Natural killer cell treated with Interleukin-12 subunit alpha and Interleukin-12 subunit beta and Interleukin-15 and Interleukin-18, amount 100 ng/mL, for 72 hours (primary cell): Measurements from ENCODE around the gene KISS1R. TPM values are rescaled to one million over a fixed set of nuclear protein-coding genes. Genes with fewer than 3 reads are reported as not detected.

Experiments used
- ATAC-seq, 2 donors: fragments of 150-1000 bp; cut with Tn5 transposase in 1 of 2; sonication (Bioruptor Pico), chemical (Tn5 transposase) in 1 of 2; 2 replicates each; pipeline ENCODE4 v1.10.0; 2021
- DNase-seq: peaks from one replicate; pipeline ENCODE4 v3.0.0; 2022; ENCODE audit warnings: low spot score
- H3K27ac Mint-ChIP-seq, 2 donors: 1 replicate in 1 of 2; 2 replicates in 1 of 2; pipeline ENCODE4 v1.8.0; 2022; ENCODE audit warnings: mixed read lengths in 2 of 2, mild to moderate bottlenecking in 1 of 2, moderate library complexity in 1 of 2
- H3K27me3 Mint-ChIP-seq, 2 donors: 1 replicate in 1 of 2; 2 replicates in 1 of 2; pipeline ENCODE4 v1.8.0; 2022; ENCODE audit warnings: mixed read lengths in 2 of 2
- H3K36me3 Mint-ChIP-seq: one replicate; pipeline ENCODE4 v1.8.0; 2022; ENCODE audit warnings: mixed read lengths
- H3K4me1 Mint-ChIP-seq, 2 donors: 1 replicate in 1 of 2; 2 replicates in 1 of 2; pipeline ENCODE4 v1.8.0; 2022; ENCODE audit warnings: low read depth in 2 of 2, mixed read lengths in 2 of 2, mild to moderate bottlenecking in 1 of 2
- H3K4me3 Mint-ChIP-seq: one replicate; pipeline ENCODE4 v1.8.0; 2022; ENCODE audit warnings: mixed read lengths
- H3K9me3 Mint-ChIP-seq: 2 replicates; pipeline ENCODE4 v1.8.0; 2022; ENCODE audit warnings: mixed read lengths
- total RNA-seq, 2 donors: library from RNA; stranded (reverse); gene quantifications; one replicate each; pipeline ENCODE4 v1.2.3, GENCODE V29; 2022

The KISS1R gene
- total RNA-seq, 2 donors from 2014 or later: 1.1 TPM; not detected in 1

GRCh38 chr19:916645-917322 is 349 bp upstream of the KISS1R start:
- Mint-ChIP-seq H3K36me3 (no peaks in the 10 kb centered on the region), H3K4me1 (peaks cover 6 to 10% of the 10 kb centered on the region in 2 donors), H3K27me3 (peaks cover 0 to 6% of the 10 kb centered on the region in 2 donors), H3K9me3 (no peaks in the 10 kb centered on the region), H3K4me3 (no peak overlapping the region), H3K27ac (no peak overlapping the region)
- no peak for ATAC-seq
- DNase-seq: no peak

GRCh38 chr19:918152-918437 is 962 bp downstream of the KISS1R start:
- Mint-ChIP-seq H3K9me3 (no peaks in the 10 kb centered on the region), H3K27ac (no peak overlapping the region), H3K4me3 (no peak overlapping the region), H3K4me1 (peaks cover 9 to 13% of the 10 kb centered on the region in 2 donors), H3K27me3 (peaks cover 0 to 6% of the 10 kb centered on the region in 2 donors), H3K36me3 (no peaks in the 10 kb centered on the region)
- no peak for ATAC-seq
- no peak for DNase-seq

- no peak for ATAC-seq
- H3K36me3 Mint-ChIP-seq: no peaks in the 10 kb centered on the region
- no peak for DNase-seq
- no peak overlapping the region for H3K27ac Mint-ChIP-seq
- no peak overlapping the region for H3K4me3 Mint-ChIP-seq
- peaks cover 9 to 12% of the 10 kb centered on the region in 2 donors for H3K4me1 Mint-ChIP-seq
- no peaks in the 10 kb centered on the region for H3K9me3 Mint-ChIP-seq
- peaks cover 0 to 6% of the 10 kb centered on the region in 2 donors for H3K27me3 Mint-ChIP-seq
Measured at GRCh38 chr19:918481-919198, 1.5 kb downstream of the KISS1R start.

GRCh38 chr19:919199-920050 is 2.3 kb downstream of the KISS1R start:
- H3K36me3 Mint-ChIP-seq: no peaks in the 10 kb centered on the region
- ATAC-seq: peak in 1 of 2 donors; percentile 1
- peaks cover 9 to 10% of the 10 kb centered on the region in 2 donors for H3K4me1 Mint-ChIP-seq
- peaks cover 0 to 6% of the 10 kb centered on the region in 2 donors for H3K27me3 Mint-ChIP-seq
- no peak for DNase-seq
- H3K9me3 Mint-ChIP-seq: no peaks in the 10 kb centered on the region
- no peak overlapping the region for H3K4me3 Mint-ChIP-seq
- H3K27ac Mint-ChIP-seq: no peak overlapping the region

- Mint-ChIP-seq H3K4me1 (peaks cover 9 to 10% of the 10 kb centered on the region in 2 donors), H3K36me3 (no peaks in the 10 kb centered on the region), H3K27ac (peak overlapping the region in 1 of 2 donors; percentile 37), H3K4me3 (peak overlapping the region; percentile 80), H3K27me3 (no peaks in the 10 kb centered on the region), H3K9me3 (no peaks in the 10 kb centered on the region)
- ATAC-seq (peak; percentile 41 to 56), DNase-seq (peak; percentile 70)
Measured at GRCh38 chr19:920051-920864, 3.1 kb downstream of the KISS1R start.

- Mint-ChIP-seq H3K27me3 (no peaks in the 10 kb centered on the region), H3K36me3 (no peaks in the 10 kb centered on the region), H3K4me1 (peaks cover 9 to 10% of the 10 kb centered on the region in 2 donors), H3K4me3 (peak overlapping the region; percentile 75), H3K9me3 (no peaks in the 10 kb centered on the region), H3K27ac (peak overlapping the region; percentile 46 to 56)
- DNase-seq: no peak
- ATAC-seq: peak in 1 of 2 donors; percentile 2
Measured at GRCh38 chr19:924553-925086, 7.5 kb downstream of the KISS1R start.

- Mint-ChIP-seq H3K4me3 (peak overlapping the region; percentile 75), H3K9me3 (no peaks in the 10 kb centered on the region), H3K27ac (peak overlapping the region; percentile 46 to 56), H3K4me1 (peaks cover 9 to 10% of the 10 kb centered on the region in 2 donors), H3K36me3 (no peaks in the 10 kb centered on the region), H3K27me3 (no peaks in the 10 kb centered on the region)
- ATAC-seq: peak; percentile 78 to 80
- DNase-seq: peak; percentile 81
Measured at GRCh38 chr19:925087-925525, 8.0 kb downstream of the KISS1R start.

GRCh38 chr19:925526-926322 is 8.6 kb downstream of the KISS1R start, which contains the start of gene ARID3A:
Gene ARID3A, plus strand, starts transcription at chr19:926035. Its CDS starts 3,494 bp downstream, at chr19:929529.
- Mint-ChIP-seq H3K27ac (peak within 1 kb of the TSS; percentile 46 to 56), H3K36me3 (no peaks in the 10 kb centered on the region), H3K4me1 (peaks cover 9% of the 10 kb centered on the region in 2 donors), H3K27me3 (no peaks in the 10 kb centered on the region), H3K9me3 (no peaks in the 10 kb centered on the region), H3K4me3 (peak within 1 kb of the TSS; percentile 82)
- ATAC-seq (peak; percentile 83 to 85), DNase-seq (peak; percentile 83)

GRCh38 chr19:926323-926588 is 9.1 kb downstream of the KISS1R start:
- H3K4me1 Mint-ChIP-seq: peaks cover 6 to 7% of the 10 kb centered on the region in 2 donors
- no peak for ATAC-seq
- no peaks in the 10 kb centered on the region for H3K36me3 Mint-ChIP-seq
- DNase-seq: no peak
- peak overlapping the region; percentile 18 to 56 for H3K27ac Mint-ChIP-seq
- H3K27me3 Mint-ChIP-seq: no peaks in the 10 kb centered on the region
- H3K9me3 Mint-ChIP-seq: no peaks in the 10 kb centered on the region
- H3K4me3 Mint-ChIP-seq: peak overlapping the region; percentile 82

- peak overlapping the region; percentile 18 to 56 for H3K27ac Mint-ChIP-seq
- H3K36me3 Mint-ChIP-seq: no peaks in the 10 kb centered on the region
- DNase-seq (peak; percentile 73), ATAC-seq (peak in 1 of 2 donors; percentile 51)
- peaks cover 3% of the 10 kb centered on the region in 2 donors for H3K4me1 Mint-ChIP-seq
- no peaks in the 10 kb centered on the region for H3K9me3 Mint-ChIP-seq
- peak overlapping the region; percentile 82 for H3K4me3 Mint-ChIP-seq
- H3K27me3 Mint-ChIP-seq: no peaks in the 10 kb centered on the region
Measured at GRCh38 chr19:926589-927350, 9.6 kb downstream of the KISS1R start.

GRCh38 chr19:927351-927779 is 10.2 kb downstream of the KISS1R start:
- H3K27ac Mint-ChIP-seq: no peak overlapping the region
- H3K4me1 Mint-ChIP-seq: no peaks in the 10 kb centered on the region
- H3K4me3 Mint-ChIP-seq: peak overlapping the region; percentile 6
- no peaks in the 10 kb centered on the region for H3K36me3 Mint-ChIP-seq
- DNase-seq (no peak), ATAC-seq (no peak)
- H3K9me3 Mint-ChIP-seq: no peaks in the 10 kb centered on the region
- H3K27me3 Mint-ChIP-seq: no peaks in the 10 kb centered on the region
